HG03097 (cell line): ENCODE data around the gene RCOR3.
"Not testable (repeated sequence)": the region's sequence is repeated elsewhere in the genome, so short reads cannot be mapped to it uniquely, and the experiment has no call there.

Experiments
- ATAC-seq: cut with Tn5 transposase; IDR thresholded peaks from one replicate; pipeline ENCODE4 v1.9.1; 2021; ENCODE audit not compliant: unreplicated experiment, low FRiP score

Gene RCOR3

DNA sequence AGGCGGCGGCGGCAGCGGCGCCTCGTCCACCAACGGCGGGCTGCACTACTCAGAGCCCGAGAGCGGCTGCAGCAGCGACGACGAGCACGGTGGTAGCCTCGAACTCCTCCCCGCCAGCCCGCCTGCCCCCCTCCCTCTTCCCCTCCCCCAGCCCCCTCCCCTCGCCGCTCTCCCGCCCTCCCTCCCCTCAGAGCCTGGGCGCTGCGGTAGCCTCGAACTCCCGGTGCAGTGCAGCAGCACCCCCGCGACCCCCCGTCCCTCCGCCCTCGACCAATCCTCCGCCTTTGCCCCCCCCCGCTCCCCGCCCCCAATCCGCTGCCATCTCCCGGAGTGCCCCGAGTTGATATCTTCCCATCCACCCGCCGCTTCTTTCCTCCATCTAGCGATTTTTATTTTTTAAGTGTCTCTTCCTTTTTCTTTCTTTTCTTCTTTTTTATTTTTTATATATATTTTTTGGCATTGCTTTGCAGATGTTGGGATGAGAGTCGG, 516 bp downstream of the RCOR3 start:
- no peak for ATAC-seq

DNA sequence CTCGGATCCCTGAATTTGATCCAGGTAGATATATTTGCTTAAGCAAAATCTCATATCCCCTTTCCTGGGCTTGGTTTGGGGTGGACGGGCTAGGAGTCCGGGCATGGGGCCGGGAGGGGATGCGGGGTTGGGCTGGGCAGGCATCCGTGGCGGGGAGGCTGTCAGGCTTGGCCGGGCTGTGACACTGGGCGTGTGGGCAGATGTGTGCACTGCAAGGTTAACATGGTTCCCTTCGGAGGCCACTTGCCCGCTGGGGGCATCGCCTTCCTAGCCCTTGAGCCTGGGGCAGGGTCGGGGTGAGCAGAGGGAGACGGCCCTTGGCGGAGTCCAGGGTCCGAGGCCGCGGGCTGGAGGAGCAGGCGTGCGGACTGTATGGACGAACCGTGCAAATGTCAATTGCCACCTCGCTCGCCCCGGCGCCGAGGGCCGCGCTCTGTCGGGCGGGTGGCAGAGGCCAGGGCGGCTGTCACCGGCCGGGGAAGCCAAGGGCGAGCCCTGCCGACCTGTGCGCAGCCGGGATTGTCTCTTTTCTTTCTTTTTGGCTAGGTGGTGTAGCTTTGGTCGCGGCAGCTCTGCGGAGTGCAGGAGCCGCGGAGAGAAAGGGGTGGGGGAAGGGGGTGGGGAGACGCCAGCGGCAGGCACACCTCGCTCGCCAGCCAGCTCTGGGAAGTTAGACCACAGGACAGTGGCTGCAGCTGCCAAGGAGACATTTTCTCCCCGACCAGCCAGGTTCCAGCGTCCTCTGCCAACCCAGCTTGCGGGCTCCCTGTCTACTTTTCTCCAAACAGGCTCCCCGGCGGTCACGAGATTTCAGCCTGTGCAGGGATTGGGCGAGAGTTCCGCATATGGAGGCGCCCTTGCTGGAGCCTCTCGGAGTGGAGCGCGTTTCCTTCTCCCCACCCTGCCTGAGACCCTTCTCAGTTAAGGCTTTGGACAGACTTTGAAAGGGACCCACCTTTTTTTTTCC, 1.3 kb downstream of the RCOR3 start:
- peak; percentile 33 for ATAC-seq

- no peak for ATAC-seq
Observed at GRCh38 chr1:211261229-211261628, 2.1 kb downstream of the RCOR3 start.

- not testable (repeated sequence) for ATAC-seq
Observed at GRCh38 chr1:211263022-211263421, 3.9 kb downstream of the RCOR3 start.

GRCh38 chr1:211267204-211267857, 8.2 kb downstream of the RCOR3 start:
- no peak for ATAC-seq

DNA sequence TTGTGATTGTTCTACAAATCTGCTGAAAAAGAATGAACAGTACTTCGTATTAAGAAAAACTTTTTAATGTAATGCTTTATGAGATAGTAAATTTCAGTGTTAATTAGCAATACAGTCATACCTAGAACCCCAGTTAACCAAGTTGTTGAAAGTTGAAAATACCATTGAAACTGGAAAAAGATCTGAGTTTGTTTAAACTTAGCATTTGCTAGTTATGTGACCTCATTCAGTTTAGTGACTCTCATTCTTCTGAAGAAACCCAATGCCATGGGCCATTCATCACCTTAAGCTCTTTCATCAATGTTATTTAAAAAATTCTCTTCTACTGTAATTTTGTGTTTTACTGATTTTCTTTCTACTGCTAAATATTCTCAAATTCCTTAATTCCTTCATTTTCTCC, 20.2 kb downstream of the RCOR3 start:
- no peak for ATAC-seq

GRCh38 chr1:211280910-211281309, 21.7 kb downstream of the RCOR3 start:
- no peak for ATAC-seq

DNA sequence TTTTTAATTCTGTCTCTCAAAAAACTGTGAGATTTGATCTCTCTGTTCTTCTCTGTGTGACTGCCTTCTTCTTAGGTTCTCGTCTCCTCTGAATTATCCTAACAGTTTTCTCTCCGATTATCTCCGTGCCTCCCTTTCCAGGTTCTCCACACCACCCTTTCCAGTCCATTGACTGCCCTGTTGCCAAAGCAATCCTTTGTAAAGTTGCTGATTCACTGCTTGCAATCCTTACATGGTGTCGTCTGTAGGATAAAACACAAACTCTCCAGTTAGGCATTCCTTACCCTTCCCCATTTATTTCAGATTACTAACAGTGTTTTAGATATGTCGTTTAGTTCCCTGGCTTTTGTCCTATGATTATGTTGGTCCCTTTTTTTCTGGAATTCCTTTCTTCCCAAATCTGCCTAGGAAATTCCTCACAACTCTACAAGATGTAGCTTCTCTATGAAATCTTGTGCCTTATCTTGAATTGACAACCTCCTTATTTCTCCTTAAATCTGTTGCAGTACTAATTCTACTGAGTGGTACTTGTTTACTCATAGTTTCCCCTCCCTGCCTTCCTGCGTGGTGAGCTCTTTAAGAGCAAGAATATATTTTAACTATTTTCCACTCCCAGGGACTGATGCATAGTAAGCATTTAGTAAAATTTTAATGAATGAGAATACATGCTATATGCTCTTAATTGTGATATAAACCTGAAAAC, 22.3 kb downstream of the RCOR3 start:
- no peak for ATAC-seq

DNA sequence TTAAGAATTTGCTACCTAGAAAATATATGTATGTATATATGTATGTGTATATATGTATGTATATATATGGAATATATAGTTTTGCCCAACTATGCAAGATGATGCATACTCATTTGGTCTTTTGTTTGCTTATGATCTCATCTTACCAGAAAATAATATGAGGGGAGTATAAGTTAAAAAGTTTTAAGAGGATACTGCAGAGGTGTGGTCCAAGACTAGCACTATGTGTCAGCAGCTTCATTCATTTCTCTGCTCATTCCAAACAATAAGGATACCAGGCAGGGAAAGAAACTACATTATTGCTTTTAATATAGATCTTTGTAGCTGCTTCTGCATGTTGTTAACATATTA, 22.8 kb downstream of the RCOR3 start:
- no peak for ATAC-seq

- no peak for ATAC-seq
Observed at GRCh38 chr1:211285196-211285595, 26.0 kb downstream of the RCOR3 start.

- ATAC-seq: no peak
Observed at GRCh38 chr1:211287218-211287617, 28.1 kb downstream of the RCOR3 start.

DNA sequence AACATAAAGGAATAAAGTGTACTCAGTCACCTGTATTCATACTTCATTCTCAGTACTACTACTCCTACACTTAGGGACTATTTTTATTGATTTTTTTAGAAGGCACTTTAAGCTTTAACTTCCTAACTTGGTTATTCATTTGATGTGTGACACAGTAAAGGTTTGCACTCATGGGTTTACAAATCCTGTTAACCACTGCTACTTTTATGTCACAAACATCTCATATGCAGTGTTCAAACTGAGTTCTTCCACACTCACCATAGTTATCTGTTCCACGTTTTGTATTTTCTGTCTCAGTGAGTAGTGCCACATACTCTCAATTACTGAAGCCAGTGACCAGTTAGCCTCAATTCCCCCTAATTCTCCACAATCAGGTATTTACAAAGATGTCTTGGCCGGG, 33.2 kb downstream of the RCOR3 start:
- no peak for ATAC-seq

DNA sequence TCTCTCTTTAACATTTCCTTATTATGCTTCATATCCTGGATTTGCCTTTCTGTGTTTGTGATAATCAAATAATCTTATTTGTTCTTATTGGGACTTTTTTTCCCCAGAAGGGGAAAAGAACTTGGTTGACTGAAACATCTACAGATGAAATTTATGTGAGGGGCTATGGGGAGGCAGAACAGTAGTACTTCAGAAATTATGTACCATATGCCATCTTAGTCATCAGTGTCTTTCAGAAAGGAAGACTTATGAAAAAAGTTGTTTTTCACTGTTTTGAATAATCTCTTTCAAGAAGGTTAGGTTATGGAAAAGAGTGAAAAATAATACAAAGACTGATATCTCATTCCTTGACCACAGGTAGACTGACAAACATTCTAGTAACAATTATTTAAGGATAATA, 37.2 kb downstream of the RCOR3 start:
- ATAC-seq: no peak

DNA sequence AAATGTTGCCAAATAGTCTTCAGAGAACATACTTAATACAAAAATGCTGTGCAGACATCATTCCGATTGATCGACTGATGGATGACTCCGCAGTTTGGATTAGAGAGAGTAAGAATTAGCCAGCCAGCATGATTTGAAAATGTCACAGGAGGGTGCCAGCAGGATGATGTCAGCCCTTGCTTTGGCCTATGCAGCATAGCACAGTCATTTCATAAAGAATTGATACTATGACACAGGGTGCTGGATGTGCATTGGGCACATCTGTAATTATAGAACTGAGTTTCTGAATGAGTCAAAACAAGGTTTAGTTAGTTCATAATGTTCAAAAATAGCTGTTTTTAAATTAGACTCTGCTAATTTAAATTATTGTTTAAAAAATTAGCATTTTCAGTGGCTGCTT, 45.9 kb downstream of the RCOR3 start:
- ATAC-seq: peak; percentile 86

DNA sequence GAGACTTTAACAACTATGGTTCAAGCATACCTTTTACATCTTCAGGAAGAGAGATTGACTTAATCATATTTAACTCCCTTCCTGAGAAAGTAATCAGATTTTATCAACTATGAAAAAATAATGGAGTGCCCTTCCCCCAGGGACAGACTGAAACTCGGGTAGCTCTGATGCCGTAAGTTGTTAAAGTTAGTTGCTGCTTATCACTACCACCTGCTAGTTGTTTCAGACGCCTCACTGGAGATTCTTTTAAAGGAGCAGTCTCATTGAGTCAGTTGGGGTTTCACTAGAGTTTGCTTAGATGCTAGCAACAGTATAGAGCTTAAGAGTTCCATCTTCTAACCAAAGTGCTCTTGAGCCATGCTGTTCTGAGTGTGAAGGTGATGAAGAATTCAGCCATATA, 50.5 kb downstream of the RCOR3 start:
- ATAC-seq: no peak

DNA sequence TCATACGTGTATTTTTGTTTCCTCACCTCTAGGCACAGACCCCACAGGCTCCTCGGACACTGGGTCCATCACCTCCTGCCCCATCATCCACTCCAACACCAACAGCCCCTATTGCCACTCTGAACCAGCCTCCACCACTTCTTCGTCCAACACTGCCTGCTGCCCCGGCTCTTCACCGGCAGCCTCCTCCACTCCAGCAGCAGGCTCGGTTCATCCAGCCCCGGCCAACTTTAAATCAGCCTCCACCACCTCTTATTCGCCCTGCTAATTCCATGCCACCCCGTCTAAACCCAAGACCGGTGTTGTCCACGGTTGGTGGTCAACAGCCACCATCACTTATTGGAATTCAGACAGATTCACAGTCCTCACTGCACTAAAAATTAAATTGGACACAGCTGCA, 54.2 kb downstream of the RCOR3 start:
- no peak for ATAC-seq

DNA sequence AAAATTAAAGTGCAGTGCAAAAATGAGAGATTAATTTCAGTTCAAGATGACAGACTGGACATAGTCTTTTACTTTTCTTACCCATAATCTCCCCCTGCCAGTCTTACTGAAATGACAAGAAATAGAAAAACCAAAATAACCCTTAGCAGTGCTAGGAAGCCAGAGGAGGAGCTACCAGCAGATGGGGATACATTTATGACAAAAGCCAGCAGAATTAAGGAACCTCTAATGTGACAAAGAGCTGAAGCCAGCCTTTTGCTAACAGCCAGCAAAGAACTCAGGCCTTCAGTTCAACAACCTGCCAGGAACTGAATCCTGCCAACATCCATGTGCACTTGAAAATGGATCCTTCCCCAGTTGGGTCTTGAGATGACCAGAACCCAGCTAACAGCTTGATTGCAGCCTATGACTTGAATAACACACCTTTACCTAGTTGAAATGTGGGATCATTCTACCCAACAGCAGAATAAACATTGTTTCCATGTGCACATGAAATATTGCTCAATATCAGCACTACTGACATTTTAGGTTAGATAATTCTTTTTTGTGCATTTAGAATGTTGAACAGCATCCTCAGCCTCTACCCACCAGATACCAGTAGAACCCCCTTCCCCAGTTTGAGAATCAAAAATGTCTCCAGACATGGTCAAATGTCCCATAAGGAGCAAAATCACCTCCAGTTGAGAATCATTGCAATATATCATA, 59.6 kb downstream of the RCOR3 start:
- no peak for ATAC-seq

DNA sequence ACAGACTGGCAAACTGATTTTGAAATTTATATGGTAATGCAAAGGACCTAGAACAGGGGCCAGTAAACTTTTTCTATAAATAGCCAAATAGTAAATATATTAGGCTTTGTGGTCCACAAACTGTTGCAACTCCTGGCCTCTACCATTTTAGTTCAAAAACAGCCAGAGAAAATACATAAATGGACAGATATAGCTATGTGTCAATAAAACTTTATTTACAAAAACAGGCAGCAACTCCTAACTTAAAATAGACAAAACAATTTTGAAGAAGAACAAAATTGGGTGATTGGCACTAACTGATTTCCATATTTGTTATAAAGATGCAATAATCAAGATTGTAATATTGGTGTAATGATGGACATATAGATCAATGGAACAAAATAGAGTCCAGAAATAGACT, 60.7 kb downstream of the RCOR3 start:
- no peak for ATAC-seq

DNA sequence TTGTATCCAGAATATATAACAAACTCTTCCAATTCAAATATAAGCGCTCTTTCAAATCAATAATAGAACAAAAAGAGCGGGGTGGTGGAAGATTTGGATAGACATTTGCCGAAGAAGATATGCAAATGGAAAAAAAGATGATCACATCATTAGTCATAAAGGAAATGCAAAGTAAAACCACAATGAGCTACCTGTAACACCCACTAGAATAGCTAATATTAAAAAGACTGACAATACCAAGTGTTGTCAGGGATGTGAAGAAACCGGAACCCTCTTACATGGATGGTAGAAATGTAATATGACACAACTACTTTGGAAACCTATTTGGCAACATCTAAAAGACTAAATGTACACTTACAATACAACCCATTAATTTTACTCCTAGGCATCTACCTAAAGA, 61.8 kb downstream of the RCOR3 start:
- no peak for ATAC-seq

DNA sequence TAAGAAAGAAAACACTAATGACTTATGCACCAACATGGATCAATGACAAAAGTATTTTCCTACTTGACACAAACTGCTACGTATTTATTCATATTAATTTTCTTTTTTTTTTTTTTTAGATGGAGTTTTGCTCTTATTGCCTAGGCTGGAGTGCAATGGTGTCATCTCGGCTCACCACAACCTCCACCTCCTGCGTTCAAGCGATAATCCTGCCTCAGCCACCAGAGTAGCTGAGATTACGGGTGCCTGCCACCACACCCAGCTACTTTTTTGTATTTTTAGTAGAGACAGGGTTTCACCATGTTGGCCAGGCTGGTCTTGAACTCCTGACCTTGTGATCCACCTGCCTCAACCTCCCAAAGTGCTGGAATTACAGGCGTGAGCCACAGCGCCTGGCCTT, 62.5 kb downstream of the RCOR3 start:
- not testable (repeated sequence) for ATAC-seq
